WTC11 (cell line): ENCODE data around the gene COMMD10.

Experiments used
- SMAD3 ChIP-seq: sonication (generic); formaldehyde crosslinking; IDR thresholded peaks from 2 replicates; pipeline ENCODE4 v1.8.0; 2022; ENCODE audit warnings: missing genetic modification reagents, mild to moderate bottlenecking, borderline replicate concordance
- USF1 ChIP-seq: sonication (generic); formaldehyde crosslinking; IDR thresholded peaks from 2 replicates; pipeline ENCODE4 v1.8.0; 2022; ENCODE audit warnings: mild to moderate bottlenecking, missing genetic modification reagents

- TF ChIP-seq SMAD3 (CRISPR knock-in tag) (no peak), USF1 (no peak)
Measured at GRCh38 chr5:116216246-116216645, 131.4 kb downstream of the COMMD10 start.
